Inflammatory macrophage treated with lipopolysaccharide for 1 hour (primary cell): Measurements from ENCODE around the gene HSF4.

Experiments
- DNase-seq, 2 donors: peaks; one replicate each; pipeline ENCODE4 v3.0.0-alpha.2; 2020 to 2022

The HSF4 gene

DNA sequence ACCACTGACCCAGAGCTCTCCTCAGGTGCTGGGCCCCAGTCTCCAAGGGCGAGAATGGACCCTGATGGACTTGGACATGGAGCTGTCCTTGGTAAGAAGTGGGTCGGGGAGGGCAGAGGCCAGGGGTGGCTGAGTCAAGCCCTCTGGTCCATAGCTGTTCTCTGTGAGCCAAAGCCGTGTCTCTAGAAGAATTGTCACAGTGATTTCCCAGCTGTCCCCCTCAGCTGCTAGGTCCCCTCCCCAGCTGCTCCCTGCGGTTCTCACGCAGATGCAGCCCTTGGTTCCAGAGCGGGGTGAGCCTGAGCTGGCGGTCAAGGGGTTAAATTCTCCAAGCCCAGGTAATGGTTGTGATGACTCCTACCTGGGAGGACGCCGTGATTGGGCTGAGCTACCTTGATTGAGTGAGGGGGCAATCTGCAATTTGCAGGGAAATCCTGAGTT is 4.5 kb downstream of the HSF4 start:
- no peak for DNase-seq

DNA sequence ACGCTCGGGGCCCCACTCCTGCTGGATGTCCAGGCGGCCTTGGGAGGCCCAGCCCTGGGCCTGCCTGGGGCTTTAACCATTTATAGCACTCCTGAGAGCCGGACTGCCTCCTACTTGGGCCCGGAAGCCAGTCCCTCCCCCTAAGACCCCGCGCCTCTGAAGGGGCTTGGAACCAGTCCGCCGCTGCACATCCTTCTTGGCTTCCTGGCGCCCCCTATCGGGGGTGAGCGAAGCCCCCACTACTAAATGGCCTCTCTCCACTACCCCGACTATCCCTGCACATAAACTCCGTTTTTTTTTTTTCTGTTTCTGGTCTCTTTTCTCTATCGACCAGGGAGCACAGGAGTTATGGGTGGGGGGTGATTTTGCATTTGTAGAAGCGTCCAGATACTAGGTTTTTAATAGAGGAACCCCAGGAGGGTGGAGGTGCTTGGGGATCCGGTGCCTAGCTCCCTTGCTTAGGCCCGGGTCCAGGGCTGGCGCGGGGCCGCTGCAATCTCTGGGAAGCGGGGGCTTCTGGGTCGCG is 5.2 kb downstream of the HSF4 start:
- no peak for DNase-seq

DNA sequence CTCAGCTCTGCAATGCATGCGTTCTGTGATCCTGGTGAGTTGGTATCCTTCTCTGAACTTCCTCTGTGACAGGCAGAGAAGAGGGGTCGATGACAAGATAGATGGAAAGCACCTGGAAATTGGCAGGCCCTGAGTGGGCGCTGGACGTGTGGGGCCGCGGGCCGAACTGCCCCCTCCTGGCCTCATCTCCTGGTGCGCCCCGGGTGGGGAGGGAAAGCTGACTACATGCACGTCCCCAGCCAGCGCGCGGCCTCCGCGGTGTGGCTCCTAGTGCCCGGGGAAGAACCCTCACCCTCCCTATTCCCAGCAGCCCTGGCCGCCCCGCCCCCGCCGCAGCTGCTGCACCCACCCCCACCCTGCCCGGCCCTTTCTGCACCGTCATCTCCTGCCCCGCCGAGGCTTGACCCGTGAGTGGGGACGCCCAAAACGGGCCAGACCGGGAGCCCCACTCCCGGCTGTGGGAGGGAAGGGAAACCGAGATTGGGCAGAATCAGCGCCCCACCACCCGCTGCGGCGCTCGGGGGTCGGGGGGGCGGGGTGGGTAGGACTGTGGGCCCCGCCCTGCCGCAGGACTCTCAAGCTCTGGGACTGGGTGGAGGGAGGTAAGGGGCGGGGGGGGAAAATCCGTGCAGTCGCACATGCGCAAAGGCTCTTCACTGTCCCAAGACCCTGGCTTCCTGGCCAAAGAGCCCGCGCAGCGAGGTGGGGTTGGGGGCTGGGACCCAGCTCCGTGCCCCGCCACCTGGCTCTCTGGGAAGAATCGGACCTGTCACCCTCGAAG is 5.8 kb downstream of the HSF4 start, which contains the start of gene NOL3:
NOL3 (plus strand) TSS at position 371 of the 781 bp plus-strand sequence.
- peak; percentile 63 to 91 for DNase-seq

DNA sequence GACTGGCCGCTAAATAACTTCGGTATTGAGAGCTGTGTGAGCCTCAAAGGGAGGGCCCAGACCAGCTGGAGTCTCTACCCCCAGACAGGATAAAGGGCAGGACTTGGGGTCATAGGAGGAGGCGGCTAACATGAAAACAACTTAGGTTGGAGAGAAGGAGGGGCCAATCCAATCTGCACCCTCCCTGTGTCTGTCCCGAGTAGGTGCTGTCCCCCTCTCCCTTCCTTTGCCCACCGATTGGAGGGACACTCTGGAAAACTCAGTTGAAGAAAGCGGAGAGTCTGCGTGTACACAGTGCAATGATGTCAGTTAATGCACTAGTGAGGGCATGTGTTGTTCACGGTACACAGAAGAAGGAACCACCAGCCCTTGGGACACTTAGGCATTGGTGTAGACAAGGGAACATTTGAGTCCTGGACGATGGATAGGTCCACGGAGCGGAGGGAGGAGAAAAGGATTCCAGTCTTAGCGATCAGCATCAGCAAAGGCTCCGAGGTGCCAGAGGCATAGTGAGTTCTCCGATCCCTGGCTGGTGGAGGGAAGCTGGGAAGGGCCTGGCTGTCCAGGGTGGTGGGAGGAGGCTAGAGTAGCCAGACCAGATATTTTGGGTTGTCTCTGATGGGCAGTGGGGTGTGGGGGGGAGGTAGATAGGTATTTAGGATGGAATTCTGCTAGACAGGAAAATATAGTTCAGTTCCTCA is 6.6 kb downstream of the HSF4 start:
- no peak for DNase-seq

DNA sequence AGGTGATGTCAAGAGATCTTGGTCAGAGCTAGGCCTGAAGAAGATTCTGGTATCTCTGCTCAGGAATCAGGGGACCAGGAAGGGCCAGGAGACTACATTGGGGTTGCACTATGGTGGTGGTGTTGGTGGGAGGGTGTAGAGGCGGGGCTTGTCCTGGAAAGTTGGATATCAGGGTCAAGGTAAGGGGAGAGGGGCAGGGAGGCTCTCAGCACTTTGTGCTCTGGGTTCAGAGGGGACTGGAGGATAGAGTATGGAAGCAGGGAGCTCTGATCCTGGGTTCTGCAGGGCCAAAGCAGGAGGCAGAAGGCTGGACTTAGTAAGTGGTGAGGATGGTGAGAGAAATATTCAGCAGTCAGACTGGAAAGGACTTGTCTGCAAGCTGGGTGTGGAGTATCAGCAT is 8.8 kb downstream of the HSF4 start:
- DNase-seq, result no peak

DNA sequence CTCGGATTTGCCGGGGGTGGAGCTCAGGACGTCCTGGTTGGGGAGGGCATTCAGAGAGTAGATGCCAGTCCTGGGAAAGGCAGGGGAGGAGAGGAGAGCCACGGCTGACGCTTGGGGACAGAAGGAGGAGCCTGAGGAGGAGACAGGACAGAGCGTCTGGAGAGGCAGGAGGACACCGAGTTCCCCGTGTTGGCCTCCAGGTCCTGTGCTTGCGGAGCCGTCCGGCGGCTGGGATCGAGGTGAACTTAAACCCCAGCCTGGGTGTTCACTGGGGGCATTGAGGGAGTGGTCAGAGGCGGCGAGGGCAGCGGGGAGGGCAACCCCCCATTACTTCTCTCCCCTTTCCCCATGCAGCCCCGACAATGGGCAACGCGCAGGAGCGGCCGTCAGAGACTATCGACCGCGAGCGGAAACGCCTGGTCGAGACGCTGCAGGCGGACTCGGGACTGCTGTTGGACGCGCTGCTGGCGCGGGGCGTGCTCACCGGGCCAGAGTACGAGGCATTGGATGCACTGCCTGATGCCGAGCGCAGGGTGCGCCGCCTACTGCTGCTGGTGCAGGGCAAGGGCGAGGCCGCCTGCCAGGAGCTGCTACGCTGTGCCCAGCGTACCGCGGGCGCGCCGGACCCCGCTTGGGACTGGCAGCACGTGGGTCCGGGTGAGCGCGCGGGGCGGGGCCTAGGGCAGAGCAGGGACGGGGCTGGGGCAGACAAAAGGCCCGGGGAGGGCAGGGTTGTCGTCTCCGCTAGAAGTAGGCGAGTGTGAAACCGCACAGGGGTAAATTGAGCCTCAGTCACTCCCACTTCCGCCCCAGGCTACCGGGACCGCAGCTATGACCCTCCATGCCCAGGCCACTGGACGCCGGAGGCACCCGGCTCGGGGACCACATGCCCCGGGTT is 9.5 kb downstream of the HSF4 start:
- peak in 1 of 2 donors; percentile 49 for DNase-seq

DNA sequence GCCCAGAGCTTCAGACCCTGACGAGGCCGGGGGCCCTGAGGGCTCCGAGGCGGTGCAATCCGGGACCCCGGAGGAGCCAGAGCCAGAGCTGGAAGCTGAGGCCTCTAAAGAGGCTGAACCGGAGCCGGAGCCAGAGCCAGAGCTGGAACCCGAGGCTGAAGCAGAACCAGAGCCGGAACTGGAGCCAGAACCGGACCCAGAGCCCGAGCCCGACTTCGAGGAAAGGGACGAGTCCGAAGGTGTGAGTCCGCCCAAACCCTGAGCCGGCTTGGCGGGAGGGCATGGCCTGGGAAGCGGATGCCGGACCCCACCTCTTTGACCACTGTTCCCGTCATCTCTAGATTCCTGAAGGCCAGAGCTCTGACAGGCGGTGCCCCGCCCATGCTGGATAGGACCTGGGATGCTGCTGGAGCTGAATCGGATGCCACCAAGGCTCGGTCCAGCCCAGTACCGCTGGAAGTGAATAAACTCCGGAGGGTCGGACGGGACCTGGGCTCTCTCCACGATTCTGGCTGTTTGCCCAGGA is 10.2 kb downstream of the HSF4 start:
- DNase-seq, result no peak

DNA sequence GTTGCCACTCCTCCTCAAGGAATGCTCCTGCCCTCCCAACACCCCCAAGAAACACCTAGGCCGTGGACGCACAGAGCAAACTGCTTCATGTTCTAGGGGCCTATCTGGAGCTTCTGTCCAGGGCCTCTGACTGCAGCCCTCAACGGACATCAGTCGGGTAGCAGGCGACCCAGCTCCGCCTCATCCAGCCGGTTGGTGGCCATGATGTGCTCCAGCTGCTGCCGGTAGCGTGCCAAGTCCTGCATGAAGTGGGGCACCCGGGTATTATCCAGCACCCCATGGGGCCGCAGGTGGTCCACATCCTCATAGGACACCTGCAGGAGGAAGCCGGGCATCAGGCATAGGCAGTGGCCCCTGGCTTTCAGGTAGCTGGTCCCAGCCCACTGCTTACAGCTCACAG is 12.1 kb downstream of the HSF4 start:
- no peak for DNase-seq

DNA sequence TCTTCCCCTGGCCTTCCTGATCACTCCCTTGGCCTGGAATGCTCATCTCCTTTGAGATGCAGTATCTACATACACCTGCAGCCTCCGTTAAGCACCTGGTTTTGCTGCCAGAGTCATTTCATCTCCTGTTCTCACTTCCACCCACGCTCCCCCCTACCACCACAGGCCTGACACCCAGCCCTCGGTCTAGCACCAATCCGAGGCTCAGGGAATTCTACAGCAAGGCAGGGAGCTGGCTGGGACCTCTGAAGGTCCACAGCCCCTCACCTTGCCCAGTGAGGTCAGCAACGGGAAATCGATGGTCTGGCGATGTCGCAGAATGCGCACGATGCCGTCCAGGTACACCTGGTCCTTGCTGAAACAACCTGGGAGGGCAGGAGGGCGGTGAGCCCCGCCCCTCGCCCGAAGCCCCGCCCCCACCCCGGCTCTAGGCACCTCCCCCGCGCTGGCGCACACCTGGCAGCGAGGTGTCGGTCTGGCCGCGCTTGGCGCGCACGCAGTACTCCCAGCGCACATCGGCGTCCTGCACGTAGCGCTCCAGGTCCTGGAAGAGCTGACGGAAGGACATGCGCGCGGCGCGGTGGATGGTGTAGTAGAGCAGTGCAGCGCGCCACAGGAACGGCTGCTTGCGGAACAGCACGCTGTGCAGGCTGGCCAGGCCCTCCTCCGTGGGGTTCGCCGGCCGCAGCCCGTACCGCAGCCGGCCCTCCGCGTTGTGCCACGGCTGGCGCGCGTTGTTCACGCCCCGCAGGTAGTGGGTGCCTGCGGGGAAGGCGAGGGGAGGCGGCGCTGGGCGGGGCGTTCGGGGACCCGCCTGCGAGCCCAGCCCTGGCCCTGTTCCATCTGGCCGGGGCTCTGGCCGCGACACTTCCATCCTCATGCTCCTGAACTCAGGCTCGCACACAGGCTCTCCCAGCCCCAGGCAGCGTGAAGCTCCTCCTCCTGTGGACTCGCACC is 13.5 kb downstream of the HSF4 start:
- peak in 1 of 2 donors; percentile 31 for DNase-seq

DNA sequence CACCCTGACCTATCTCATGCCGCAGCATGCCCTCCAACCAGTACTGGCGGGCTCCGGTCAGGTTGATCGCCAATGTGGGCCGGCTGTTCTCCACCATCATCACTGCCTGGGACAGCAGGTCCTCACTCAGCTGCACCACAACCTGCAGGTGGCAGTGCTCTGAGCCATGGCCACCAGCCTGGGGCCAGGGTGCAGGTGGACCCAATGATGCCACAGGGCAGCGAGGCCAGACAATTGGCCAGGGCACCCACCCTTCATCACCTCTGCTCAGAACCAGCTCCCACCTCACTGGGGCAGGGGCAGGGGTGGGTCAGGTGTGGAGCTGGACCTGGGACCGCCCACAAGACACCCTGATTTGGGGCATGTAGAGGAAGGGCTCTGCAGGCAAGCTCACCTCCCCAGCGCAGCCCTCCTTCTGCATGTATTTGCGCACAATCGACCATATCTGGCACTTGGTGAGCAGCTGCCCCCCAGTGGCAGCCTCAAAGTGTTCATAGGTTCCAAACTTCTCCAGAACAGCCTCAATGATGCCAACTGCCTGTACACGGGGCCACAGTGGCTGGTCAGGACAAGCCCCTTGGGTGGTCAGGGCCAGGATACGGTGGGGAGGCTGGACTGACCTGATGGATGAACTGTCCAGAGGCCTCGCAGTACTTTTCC is 15.0 kb downstream of the HSF4 start:
- DNase-seq, result no peak

DNA sequence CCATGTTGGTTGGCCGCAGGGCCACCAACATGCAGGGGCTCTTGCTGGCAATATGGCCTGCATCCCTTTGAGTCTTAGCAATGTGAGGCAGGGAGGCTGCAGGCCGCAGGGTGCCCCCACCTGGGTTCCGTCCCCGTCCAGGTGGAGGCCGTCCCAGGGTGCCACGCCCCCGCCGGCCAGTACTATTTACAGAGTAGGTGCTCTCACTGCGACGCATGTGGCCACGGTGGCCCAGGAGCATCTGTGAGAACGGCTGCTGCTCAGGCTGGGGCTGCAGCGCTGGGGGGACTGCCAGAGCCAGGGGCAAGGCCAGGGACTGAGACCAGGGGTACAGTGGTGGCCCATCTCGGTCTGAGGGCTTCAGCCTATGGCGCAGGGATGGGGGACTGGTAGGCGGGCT is 15.6 kb downstream of the HSF4 start:
- no peak for DNase-seq

DNA sequence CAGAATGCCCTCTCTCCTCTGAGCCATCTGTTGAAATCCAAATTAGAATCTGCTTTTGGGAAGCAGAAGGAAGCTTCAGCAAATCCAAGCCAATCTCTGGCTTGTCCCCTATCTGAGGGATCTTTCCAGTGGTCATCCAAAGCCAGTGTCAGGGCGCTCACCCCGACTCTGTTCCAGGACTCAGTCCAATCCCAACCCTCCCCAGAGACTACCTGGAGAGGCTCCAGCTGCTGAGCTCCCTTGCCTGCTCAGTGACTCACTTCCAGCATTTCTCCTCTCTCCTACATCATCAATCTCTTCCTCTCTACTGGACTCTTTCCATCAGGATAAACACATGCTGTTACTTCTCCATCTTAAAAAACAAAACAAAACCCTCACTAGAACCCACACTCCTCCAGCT is 16.8 kb downstream of the HSF4 start:
- DNase-seq, result peak in 1 of 2 donors; percentile 24

DNA sequence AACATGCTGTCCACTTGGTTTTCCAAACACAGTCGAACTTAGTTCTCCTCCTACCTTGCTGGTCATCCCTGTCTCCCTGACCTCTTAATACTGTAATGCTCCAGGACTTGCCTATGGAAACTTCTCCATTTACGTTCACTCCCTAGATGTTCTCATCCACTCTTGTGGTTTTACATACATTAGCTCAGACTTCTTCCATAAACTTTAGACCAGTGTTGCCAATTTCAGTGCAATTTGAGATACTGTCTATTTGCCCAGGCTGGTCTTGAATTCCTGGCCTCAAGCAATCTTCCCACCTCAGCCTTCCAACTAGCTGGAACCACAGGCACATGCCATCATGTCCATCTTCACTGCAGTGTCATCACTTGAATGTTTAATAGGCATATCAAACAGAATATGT is 17.7 kb downstream of the HSF4 start:
- DNase-seq, result no peak

DNA sequence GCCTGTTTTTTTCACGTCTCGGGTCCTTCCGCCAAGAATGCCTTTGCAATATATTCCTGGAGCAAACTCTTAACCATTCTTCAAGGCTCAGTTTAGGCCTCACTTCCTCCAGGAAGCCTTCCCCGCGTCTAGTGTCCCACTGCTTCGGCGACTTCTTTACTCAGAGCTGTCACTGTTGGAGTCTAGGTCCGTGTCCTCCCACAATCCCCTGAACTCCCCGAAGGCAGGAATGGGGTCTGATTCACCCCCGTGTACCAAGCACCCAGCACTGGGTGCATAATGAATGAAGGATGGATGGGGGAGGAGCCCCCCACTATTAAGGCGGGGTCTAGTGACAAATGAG is 18.7 kb downstream of the HSF4 start:
- DNase-seq, result no peak

DNA sequence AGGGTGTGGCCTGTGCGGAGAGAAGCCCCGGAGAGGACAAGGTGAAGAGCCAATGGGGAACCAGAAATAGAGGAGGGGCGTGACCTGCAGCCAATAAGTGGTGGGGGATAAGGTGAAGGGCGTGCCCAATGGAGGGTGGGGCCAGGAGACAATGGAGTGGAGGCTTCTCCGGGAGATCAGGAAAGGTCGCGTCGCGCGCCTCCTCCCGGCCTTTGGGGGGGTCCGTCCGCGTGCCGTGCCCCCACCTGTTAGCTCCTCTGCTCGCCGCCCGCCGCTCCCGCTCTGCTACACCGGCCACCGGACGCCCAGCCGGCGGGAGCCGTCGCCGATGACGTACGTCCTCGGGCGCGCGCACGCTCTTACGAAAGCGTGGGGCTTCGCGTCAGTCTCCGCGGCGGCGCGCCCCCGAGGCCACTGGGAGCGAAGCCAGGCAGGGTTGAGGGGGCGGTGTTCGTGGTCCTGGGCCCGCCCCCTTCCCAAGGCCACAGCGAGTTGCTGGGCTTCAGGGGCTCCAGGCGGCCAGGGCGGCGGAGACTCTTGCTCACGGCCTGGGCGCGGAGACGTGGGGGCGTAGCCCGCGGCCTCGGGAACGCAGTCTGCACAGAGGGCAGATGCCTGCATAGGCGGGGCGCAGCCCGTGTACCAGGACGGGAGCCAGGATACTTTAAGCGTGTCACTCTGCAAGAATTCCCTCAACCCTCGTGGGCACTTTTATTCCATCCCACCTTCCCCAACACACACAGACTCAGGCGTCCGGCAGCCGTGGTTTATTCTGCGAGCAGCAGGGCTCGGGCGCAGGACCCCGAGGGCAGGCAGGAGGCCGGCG is 19.3 kb downstream of the HSF4 start, which contains the start of gene MATCAP1:
MATCAP1 (minus strand) TSS at position 337 of the 826 bp plus-strand sequence. CDS start 3,353 bp downstream, outside the sequence.
- peak; percentile 96 for DNase-seq

DNA sequence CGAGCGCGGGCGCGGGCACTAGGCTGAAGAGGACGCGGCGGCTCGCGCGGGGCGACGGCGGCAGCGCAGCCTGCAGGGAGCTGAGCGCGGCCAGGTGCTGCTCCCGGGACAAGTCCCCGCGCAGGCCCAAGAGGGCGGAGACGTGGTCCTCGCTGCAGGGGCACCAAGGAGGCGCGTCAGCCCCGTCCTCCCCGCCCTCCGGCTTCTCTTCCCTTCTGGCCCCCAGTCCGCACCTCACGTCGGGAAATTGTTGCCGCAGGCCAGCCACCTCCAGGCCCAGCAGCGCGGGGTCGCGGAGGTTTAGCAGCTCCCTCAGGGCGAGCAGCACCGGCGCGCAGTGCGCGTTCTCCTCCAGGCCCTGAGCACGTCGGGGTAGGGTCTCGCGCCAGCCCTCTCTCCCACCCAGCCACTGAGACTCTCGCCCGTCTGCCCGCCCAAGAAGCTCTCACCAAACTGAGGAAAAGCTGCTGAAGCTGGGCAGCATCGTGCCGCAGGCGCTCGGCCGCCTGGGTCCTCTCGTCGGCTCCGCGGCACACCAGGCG is 20.0 kb downstream of the HSF4 start:
- no peak for DNase-seq

DNA sequence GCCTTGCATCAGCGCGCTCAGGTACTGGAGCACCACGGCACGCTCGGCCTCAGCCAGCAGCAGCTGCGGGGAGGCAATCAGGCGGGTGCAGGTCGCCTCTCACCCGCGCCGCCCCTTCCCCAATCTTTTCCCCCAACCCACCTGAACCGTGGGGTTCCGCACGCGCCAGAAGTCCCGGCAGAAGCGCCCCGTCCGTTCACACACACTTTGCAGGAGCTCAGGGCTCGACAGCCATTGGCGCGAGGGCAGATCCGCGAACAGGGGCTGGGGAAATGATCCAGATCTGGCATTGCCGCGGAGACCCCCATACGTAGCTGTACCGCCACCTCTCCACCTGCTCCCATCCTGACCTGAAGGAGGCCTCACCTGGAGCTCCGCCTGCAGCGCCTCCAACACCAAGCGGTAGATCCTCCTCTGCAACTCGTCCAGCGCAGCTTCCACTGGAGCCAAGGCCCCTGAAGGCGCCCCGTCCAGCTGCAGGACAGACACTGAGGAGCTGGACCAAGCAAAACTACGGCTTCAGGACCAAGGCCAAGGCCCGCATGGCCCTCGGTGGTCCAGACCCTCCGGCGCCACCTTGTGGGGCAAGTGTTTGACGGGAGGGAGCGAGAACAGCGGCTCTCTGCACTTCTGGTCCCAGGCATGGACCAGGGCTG is 20.6 kb downstream of the HSF4 start:
- peak; percentile 82 to 94 for DNase-seq

DNA sequence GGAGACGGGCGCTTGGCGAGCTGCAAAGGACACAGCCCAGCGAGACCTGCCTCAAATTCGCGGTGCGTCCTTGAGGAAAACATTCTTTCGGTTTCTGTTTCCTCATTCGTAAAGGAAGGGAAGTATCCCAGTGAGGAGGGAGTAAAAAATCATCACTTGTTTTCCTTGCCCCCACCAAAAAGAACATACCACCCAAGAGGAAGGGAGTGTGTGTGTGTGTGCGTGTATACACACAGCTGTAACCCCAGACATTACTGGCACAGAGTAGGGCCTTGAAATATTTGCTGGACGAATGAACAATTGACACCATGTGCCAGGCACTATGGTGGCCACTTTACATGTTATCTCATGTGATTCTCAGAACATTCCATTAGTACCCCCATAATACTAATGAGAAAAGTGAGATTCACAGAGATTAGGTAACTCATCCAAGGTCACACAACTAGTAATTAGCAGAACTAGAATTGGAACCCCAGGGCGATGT is 21.1 kb downstream of the HSF4 start:
- no peak for DNase-seq

DNA sequence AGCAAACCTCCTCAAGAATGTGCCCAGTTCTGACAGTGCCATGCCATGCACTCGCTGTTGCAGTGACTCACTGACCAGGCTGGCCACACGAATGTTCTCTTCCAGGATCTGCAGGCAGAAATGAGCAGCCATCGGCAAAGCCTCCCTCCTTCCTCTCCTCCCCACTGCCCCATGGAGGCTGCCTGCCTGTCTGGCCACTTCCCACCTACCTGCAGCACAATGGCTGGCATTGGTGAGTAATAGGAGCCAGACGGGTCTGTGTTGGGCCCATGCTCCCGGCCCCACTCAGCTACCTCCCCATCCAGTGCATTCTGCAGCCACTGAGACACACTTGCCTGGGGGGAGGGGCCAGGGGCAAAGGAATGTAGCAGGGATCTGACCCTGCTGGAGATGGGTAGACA is 22.0 kb downstream of the HSF4 start:
- DNase-seq, result no peak
